GM19468 (cell line): ENCODE results near the gene TEX53.

ENCODE experiments used
- ATAC-seq: cut with Tn5 transposase; IDR thresholded peaks from one replicate; pipeline ENCODE4 v1.9.1; 2021; ENCODE audit warnings: mild to moderate bottlenecking, moderate library complexity, moderate number of reproducible peaks; ENCODE audit not compliant: unreplicated experiment; ENCODE audit errors: extremely low read depth

The TEX53 gene

DNA sequence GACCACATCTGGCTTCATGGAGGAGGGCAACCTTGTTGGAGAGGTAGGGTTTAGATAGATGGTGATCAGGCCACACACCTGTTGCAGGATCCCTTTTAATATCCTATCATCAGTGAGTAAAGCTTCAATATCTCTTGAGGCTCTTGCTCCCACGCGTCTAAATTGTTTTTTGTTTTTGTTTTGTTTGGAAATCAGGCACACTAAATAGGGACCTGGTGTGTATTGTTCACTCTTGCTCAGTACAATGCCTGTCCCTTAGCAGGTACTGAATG is 49.1 kb downstream of the TEX53 start:
- no peak for ATAC-seq

DNA sequence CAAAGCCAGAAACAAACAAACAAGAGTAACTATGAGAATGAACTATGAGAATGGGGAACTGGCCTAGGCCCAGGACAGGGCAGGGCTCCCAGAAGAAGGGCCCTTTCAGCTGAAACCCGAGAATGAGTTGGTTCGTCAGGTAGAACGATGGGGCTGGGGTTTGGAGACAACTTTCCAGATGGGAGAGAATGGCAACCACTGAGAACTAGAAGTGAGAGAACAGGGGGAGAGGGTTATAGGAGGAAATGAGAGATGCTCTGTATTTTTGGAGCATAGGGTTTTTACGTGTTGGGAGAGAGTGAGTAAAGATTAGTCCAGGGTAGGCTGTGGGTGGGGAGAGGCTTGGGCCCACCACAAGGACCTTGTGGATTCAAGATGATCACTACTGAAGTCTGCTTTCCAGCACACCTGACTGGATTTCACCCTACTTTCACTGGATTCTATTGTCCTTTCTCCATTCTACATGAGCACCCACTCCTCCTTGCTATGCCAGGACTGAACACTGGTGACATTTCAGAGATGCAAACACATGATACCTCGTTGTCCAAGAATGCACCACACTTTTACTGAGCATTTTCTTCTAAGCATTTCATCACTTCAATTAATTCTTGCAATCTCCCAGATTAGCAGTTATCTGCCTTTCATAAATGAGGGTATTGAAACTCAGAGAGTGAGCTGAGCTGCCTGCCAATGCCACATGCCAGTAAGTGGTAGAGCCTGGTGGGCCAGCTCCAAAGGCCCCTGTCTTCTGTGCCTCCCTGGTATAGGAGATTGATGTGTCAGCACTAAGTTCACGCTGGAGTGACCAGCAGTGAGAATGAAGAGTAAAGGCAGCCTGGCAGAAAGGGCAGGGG is 49.7 kb downstream of the TEX53 start:
- ATAC-seq, result peak; percentile 28

DNA sequence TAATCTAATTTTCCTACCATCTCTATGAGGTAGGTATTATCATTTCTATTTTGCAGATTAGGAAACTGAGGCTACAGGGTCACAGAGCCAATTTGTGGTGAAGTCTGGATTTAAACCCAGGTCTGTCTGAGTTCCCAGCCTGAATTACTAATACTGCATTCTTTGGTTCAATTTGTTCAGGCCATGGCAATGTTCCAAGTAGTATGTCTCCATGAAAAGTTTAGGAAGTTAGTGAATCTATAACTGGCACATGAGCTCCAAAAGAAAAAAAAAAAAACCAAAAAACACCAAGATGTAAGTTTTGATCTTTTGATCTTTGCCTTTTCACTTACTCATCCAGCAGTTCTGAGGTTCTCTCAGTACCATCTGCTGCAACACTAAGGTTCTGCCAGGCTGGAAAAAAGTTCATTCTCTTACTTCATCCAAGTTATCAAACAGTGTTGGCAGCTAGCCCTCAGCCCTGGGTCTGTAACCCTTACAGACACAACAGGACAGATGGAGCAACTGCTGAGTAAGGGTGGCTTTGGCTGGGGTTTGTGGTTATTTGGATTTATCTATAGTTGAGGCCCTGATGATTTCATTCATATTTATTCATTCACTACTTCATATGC is 50.9 kb downstream of the TEX53 start:
- ATAC-seq, result no peak
